HepG2 (cell line): ENCODE results near the gene ASIC2. TPM values are rescaled to one million over a fixed set of nuclear protein-coding genes. Genes with fewer than 3 reads are reported as not detected.

ENCODE experiments used
- ATAC-seq: fragments of 200-7000 bp; cut with Tn5 transposase; 3 replicates; pipeline ENCODE4 v1.9.1; 2020; ENCODE audit warnings: mild to moderate bottlenecking, moderate library complexity
- BruUV-seq: library from RNA; stranded (reverse); fragments of 400-500 nt; replicated peaks from 2 replicates; lab custom pipeline; 2021; lab: Mats Ljungman, UMichigan
- CTCF ChIA-PET: fragments of 300-600 bp; formaldehyde crosslinking; extraction: SDS; loops from one replicate; lab custom pipeline; 2021; ENCODE audit warnings: low total read pairs, inconsistent platforms, low intra/inter-chr PET ratio; lab: Yijun Ruan, JAX
- POLR2A ChIA-PET: fragments of 350-600 bp; sonication (Branson Sonifier 250); formaldehyde crosslinking; loops from one replicate; lab custom pipeline; 2020; ENCODE audit warnings: antibody characterized with exemption, inconsistent platforms; lab: Yijun Ruan, JAX
- DNase-seq: peaks from one replicate; pipeline ENCODE4 v3.0.0-alpha.2; 2015; ENCODE audit warnings: low spot score
- FAIRE-seq: peaks from 3 replicates; lab custom pipeline; 2011; peaks lifted over from hg19 to GRCh38; lab: Jason Lieb, UNC
- H2AFZ ChIP-seq: one replicate; pipeline ENCODE4 v1.6.1; 2011; ENCODE audit warnings: low read length, inconsistent platforms
- H3K27ac ChIP-seq: fragments of 300-600 bp; 3 replicates; pipeline ENCODE4 v1.8.0; 2011; ENCODE audit warnings: mixed run types, mild to moderate bottlenecking, mixed read lengths, low read length, inconsistent platforms; ENCODE audit not compliant: insufficient read depth; ENCODE audit errors: extremely low read length
- H3K27me3 ChIP-seq, 2 experiments: fragments of 200-600 bp in 1 of 2; 2 replicates in 1 of 2; 3 replicates in 1 of 2; pipeline versions ENCODE4 v1.6.0 to v1.8.0; 2011; ENCODE audit warnings: low read length in 2 of 2, mild to moderate bottlenecking in 2 of 2, moderate library complexity in 2 of 2, inconsistent platforms in 1 of 2; ENCODE audit not compliant: insufficient read depth in 2 of 2, control insufficient read depth in 1 of 2
- H3K36me3 ChIP-seq, 2 experiments: fragments of 200-600 bp in 1 of 2; replicated peaks in 1 of 2; 2 replicates in 1 of 2; 3 replicates in 1 of 2; pipeline versions ENCODE4 v1.5.1 to v1.8.0; 2011; ENCODE audit warnings: low read length in 2 of 2, inconsistent platforms in 1 of 2; ENCODE audit not compliant: insufficient read depth in 2 of 2, control insufficient read depth in 1 of 2
- H3K4me1 ChIP-seq: 2 replicates; pipeline ENCODE4 v1.5.1; 2012; ENCODE audit warnings: low read length, inconsistent platforms; ENCODE audit not compliant: insufficient read depth
- H3K4me2 ChIP-seq: 2 replicates; pipeline ENCODE4 v1.6.0; 2011; ENCODE audit warnings: low read depth, low read length, inconsistent platforms
- H3K4me3 ChIP-seq, 3 experiments: fragments of 200-600 bp in 1 of 3; sonication (generic), shearing (Covaris generic) in 1 of 3; replicated peaks in 1 of 3; 2 replicates each; pipeline ENCODE4 v1.5.1; 2011 to 2016; ENCODE audit warnings: low read length in 3 of 3, inconsistent platforms in 2 of 3, low read depth in 2 of 3, mild to moderate bottlenecking in 2 of 3, control low read depth in 1 of 3, mixed read lengths in 1 of 3; ENCODE audit not compliant: insufficient read depth in 1 of 3
- H3K79me2 ChIP-seq: one replicate; pipeline ENCODE4 v1.6.1; 2011; ENCODE audit warnings: low read length, inconsistent platforms; ENCODE audit not compliant: insufficient read depth
- H3K9ac ChIP-seq: 2 replicates; pipeline ENCODE4 v1.6.0; 2011; ENCODE audit warnings: mild to moderate bottlenecking, low read depth, low read length, inconsistent platforms; ENCODE audit not compliant: insufficient read depth
- H3K9me3 ChIP-seq: 2 replicates; pipeline ENCODE4 v1.5.1; 2012; ENCODE audit warnings: mild to moderate bottlenecking, low read length
- H4K20me1 ChIP-seq: 2 replicates; pipeline ENCODE4 v1.6.0; 2011; ENCODE audit warnings: inconsistent platforms, mild to moderate bottlenecking, low read length, moderate library complexity; ENCODE audit not compliant: insufficient read depth
- ZBED4 ChIP-seq: sonication (generic); formaldehyde crosslinking; IDR thresholded peaks from 2 replicates; pipeline ENCODE4 v1.4.0; 2020; ENCODE audit warnings: missing genetic modification reagents, borderline replicate concordance
- ZNF292 ChIP-seq: sonication (generic); formaldehyde crosslinking; IDR thresholded peaks from 2 replicates; pipeline ENCODE4 v1.8.1; 2022; ENCODE audit warnings: mild to moderate bottlenecking, low read depth, missing genetic modification reagents, borderline replicate concordance
- ZNF431 ChIP-seq: sonication (generic); formaldehyde crosslinking; IDR thresholded peaks from 2 replicates; pipeline ENCODE4 v1.9.0; 2022; ENCODE audit warnings: missing genetic modification reagents, low read depth, mild to moderate bottlenecking, borderline replicate concordance
- WGBS: methylation state at CpG from one replicate; pipeline ENCODE4 v1.1.6; 2017; ENCODE audit warnings: low lambda C conversion rate; 5-methylcytosine and 5-hydroxymethylcytosine counted together
- in situ Hi-C: cut with HindIII; loops from 2 replicates; pipeline ENCODE4 v1.10.0; 2017; ENCODE audit warnings: low pct_unique_long_range_greater_than_20kb; ENCODE audit not compliant: extremely low pct_ligation_motif_present
- intact Hi-C: fragments of 100-400 bp; cut with micrococcal nuclease; formaldehyde crosslinking; loops from one replicate; pipeline ENCODE4 v1.10.0; 2022; ENCODE audit not compliant: unreplicated experiment
- polyA plus RNA-seq, 8 experiments: library from polyadenylated mRNA; depleted of rRNA in 3 of 8; stranded (reverse) in 7 of 8; unstranded in 1 of 8; fragments of >200 nt; fragmentation: Illumina TruSeq in 4 of 8; extraction: Trizol in 4 of 8; gene quantifications; 2 replicates each; pipeline versions ENCODE4 v1.2.1 to v1.2.3, GENCODE V29; 2011 to 2016; ENCODE audit warnings: low read depth in 4 of 8, missing spikeins in 1 of 8, mixed read lengths in 1 of 8; ENCODE audit not compliant: insufficient read depth in 1 of 8
- total RNA-seq, 5 experiments: library from RNA; depleted of rRNA; stranded (reverse); fragments of >200 nt; fragmentation: Illumina TruSeq; extraction: Trizol; gene quantifications; 2 replicates each; pipeline ENCODE4 v1.2.3, GENCODE V29; 2016; ENCODE audit warnings: low read depth in 1 of 5
- TF ChIP-seq, protein P1 (sequence below): sonication (generic); formaldehyde crosslinking; IDR thresholded peaks from 2 replicates; pipeline ENCODE4 v1.4.0; 2020; ENCODE audit warnings: missing genetic modification reagents, mild to moderate bottlenecking, borderline replicate concordance
- TF ChIP-seq, protein P2 (sequence below): IDR thresholded peaks from 2 replicates; pipeline ENCODE4 v1.6.1; 2016

The ASIC2 gene
- total and polyA plus RNA-seq, 2 of the 13 experiments (the other 11 are each of a cell fraction or from before 2014, with no cell fraction given) = not detected

- TF ChIP-seq, protein P1, sequence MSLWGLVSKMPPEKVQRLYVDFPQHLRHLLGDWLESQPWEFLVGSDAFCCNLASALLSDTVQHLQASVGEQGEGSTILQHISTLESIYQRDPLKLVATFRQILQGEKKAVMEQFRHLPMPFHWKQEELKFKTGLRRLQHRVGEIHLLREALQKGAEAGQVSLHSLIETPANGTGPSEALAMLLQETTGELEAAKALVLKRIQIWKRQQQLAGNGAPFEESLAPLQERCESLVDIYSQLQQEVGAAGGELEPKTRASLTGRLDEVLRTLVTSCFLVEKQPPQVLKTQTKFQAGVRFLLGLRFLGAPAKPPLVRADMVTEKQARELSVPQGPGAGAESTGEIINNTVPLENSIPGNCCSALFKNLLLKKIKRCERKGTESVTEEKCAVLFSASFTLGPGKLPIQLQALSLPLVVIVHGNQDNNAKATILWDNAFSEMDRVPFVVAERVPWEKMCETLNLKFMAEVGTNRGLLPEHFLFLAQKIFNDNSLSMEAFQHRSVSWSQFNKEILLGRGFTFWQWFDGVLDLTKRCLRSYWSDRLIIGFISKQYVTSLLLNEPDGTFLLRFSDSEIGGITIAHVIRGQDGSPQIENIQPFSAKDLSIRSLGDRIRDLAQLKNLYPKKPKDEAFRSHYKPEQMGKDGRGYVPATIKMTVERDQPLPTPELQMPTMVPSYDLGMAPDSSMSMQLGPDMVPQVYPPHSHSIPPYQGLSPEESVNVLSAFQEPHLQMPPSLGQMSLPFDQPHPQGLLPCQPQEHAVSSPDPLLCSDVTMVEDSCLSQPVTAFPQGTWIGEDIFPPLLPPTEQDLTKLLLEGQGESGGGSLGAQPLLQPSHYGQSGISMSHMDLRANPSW (CRISPR knock-in tag) = no peak
- no peak for TF ChIP-seq ZNF292 (CRISPR knock-in tag)
These were observed 63.6 kb downstream of the ASIC2 start (continued) for GRCh38 chr17:33229499-33229898.

GRCh38 chr17:33229028-33229427 lies 64.1 kb downstream of the ASIC2 start:
- CTCF ChIA-PET = no interaction called here
- Histone ChIP-seq H3K9ac (no peak overlapping the region), H3K36me3 (no peaks in the 10 kb centered on the region), H2AFZ (no peak overlapping the region), H3K27me3 (peaks cover 0 to 2% of the 10 kb centered on the region in 2 experiments; a peak in 1 of 5 replicates), H3K4me3 (no peak overlapping the region), H3K27ac (no peak overlapping the region), H3K4me2 (no peak overlapping the region)
- WGBS = 2% methylated on average over 5 of the region's 5 CpGs
- in situ Hi-C loops = no loop called here
- no peak for FAIRE-seq
- ATAC-seq = no peak
- no TSS peak for BruUV-seq
- DNase-seq = no peak
- no peak for TF ChIP-seq ZNF431
- no peak for TF ChIP-seq ZBED4 (CRISPR knock-in tag)
- TF ChIP-seq, protein P2, sequence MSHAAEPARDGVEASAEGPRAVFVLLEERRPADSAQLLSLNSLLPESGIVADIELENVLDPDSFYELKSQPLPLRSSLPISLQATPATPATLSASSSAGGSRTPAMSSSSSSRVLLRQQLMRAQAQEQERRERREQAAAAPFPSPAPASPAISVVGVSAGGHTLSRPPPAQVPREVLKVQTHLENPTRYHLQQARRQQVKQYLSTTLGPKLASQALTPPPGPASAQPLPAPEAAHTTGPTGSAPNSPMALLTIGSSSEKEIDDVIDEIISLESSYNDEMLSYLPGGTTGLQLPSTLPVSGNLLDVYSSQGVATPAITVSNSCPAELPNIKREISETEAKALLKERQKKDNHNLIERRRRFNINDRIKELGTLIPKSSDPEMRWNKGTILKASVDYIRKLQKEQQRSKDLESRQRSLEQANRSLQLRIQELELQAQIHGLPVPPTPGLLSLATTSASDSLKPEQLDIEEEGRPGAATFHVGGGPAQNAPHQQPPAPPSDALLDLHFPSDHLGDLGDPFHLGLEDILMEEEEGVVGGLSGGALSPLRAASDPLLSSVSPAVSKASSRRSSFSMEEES (CRISPR knock-in tag) = no peak
- TF ChIP-seq, all 625 proteins: peak for 0
- H3K4me1 ChIP-seq = no peaks in the 10 kb centered on the region
- H3K79me2 ChIP-seq = no peaks in the 10 kb centered on the region
- H4K20me1 ChIP-seq = no peaks in the 10 kb centered on the region
- POLR2A ChIA-PET = no interaction called here
- intact Hi-C loops = no loop called here
- H3K9me3 ChIP-seq = no peaks in the 10 kb centered on the region
